B cell (primary cell): ENCODE data around the gene NR3C2. TPM values are rescaled to one million over a fixed set of nuclear protein-coding genes. Genes with fewer than 3 reads are reported as not detected.

Experiments used
- ATAC-seq: fragments of 200-7000 bp; cut with Tn5 transposase; one replicate; pipeline ENCODE4 v1.10.0; 2021; ENCODE audit warnings: low read depth, mild to moderate bottlenecking, moderate number of reproducible peaks, moderate library complexity
- CTCF ChIA-PET: fragments of 350-600 bp; sonication (Branson Sonifier 250); formaldehyde crosslinking; loops from one replicate; lab custom pipeline; 2021; ENCODE audit warnings: antibody characterized with exemption, inconsistent platforms; lab: Charles Lee
- POLR2A ChIA-PET: fragments of 350-600 bp; sonication (Branson Sonifier 250); formaldehyde crosslinking; loops from one replicate; lab custom pipeline; 2021; ENCODE audit warnings: antibody characterized with exemption; lab: Charles Lee
- DNase-seq: peaks from one replicate; pipeline ENCODE4 v3.0.0; 2013
- H2AFZ ChIP-seq: 2 replicates; pipeline ENCODE4 v1.6.1; 2012; ENCODE audit warnings: mild to moderate bottlenecking, low read depth, low read length; ENCODE audit not compliant: insufficient read depth, poor library complexity, severe bottlenecking
- H3K27ac ChIP-seq, 2 donors: 1 replicate in 1 of 2; 2 replicates in 1 of 2; pipeline ENCODE4 v1.5.1; 2012 to 2013; ENCODE audit warnings: low read length in 2 of 2, mild to moderate bottlenecking in 2 of 2, moderate library complexity in 1 of 2
- H3K27me3 ChIP-seq, 4 experiments: fragments of 200-600 bp in 1 of 4; sonication (generic) in 1 of 4; replicated peaks in 1 of 4; 1 replicate in 2 of 4; 2 replicates in 2 of 4; pipeline versions ENCODE4 v1.6.1 to v1.7.0; 2013 to 2016; ENCODE audit warnings: low read length in 3 of 4, mild to moderate bottlenecking in 2 of 4, mixed read lengths in 1 of 4, moderate library complexity in 1 of 4; ENCODE audit not compliant: insufficient read depth in 4 of 4, control insufficient read depth in 3 of 4; ENCODE audit errors: control extremely low read depth in 1 of 4
- H3K36me3 ChIP-seq, 2 experiments: replicated peaks in 1 of 2; 1 replicate in 1 of 2; 2 replicates in 1 of 2; pipeline versions ENCODE4 v1.6.1 to v1.7.1; 2013; ENCODE audit warnings: low read length in 1 of 2; ENCODE audit not compliant: insufficient read depth in 2 of 2, control insufficient read depth in 1 of 2; ENCODE audit errors: control extremely low read depth in 1 of 2, extremely low read depth in 1 of 2
- H3K4me1 ChIP-seq, 2 donors: fragments of 200-600 bp in 1 of 2; sonication (generic) in 1 of 2; 1 replicate in 1 of 2; 2 replicates in 1 of 2; pipeline versions ENCODE4 v1.5.1 to v1.6.1; 2013 to 2017; ENCODE audit warnings: low read length in 2 of 2; ENCODE audit not compliant: control insufficient read depth in 2 of 2, insufficient read depth in 2 of 2
- H3K4me2 ChIP-seq: replicated peaks from 2 replicates; pipeline ENCODE3; 2012; ENCODE audit warnings: mild to moderate bottlenecking, low read depth, low read length; ENCODE audit not compliant: poor library complexity, severe bottlenecking
- H3K4me3 ChIP-seq, 5 experiments: fragments of 200-600 bp in 1 of 5; sonication (generic) in 1 of 5; 1 replicate in 3 of 5; 2 replicates in 2 of 5; pipeline versions ENCODE4 v1.5.1 to v1.7.0; 2011 to 2016; ENCODE audit warnings: low read length in 4 of 5, mild to moderate bottlenecking in 4 of 5, low read depth in 2 of 5, control low read depth in 1 of 5, moderate library complexity in 1 of 5; ENCODE audit not compliant: insufficient read depth in 1 of 5; ENCODE audit errors: control extremely low read depth in 1 of 5, extremely low read depth in 1 of 5
- H3K79me2 ChIP-seq: fragments of 200-600 bp; sonication (generic); one replicate; pipeline ENCODE4 v1.6.0; 2016; ENCODE audit warnings: low read length; ENCODE audit not compliant: control insufficient read depth, insufficient read depth
- H3K9ac ChIP-seq: fragments of 200-600 bp; sonication (generic); 2 replicates; pipeline ENCODE4 v1.6.1; 2017; ENCODE audit warnings: mild to moderate bottlenecking, low read length, moderate library complexity
- H3K9me3 ChIP-seq, 3 donors: one replicate each; pipeline versions ENCODE4 v1.6.1 to v1.7.1; 2013; ENCODE audit warnings: low read length in 2 of 3; ENCODE audit not compliant: control insufficient read depth in 2 of 3, insufficient read depth in 1 of 3; ENCODE audit errors: control extremely low read depth in 1 of 3
- H4K20me1 ChIP-seq: 2 replicates; pipeline ENCODE4 v1.6.0; 2012; ENCODE audit warnings: mild to moderate bottlenecking, low read length; ENCODE audit not compliant: insufficient read depth, control insufficient read depth, poor library complexity, severe bottlenecking
- H3K27ac Mint-ChIP-seq: one replicate; pipeline ENCODE4 v1.8.0; 2021; ENCODE audit warnings: mixed read lengths
- H3K27me3 Mint-ChIP-seq: one replicate; pipeline ENCODE4 v1.8.0; 2021; ENCODE audit warnings: mixed read lengths
- H3K4me1 Mint-ChIP-seq: one replicate; pipeline ENCODE4 v1.8.0; 2021; ENCODE audit warnings: mixed read lengths
- H3K4me3 Mint-ChIP-seq: one replicate; pipeline ENCODE4 v1.8.0; 2021; ENCODE audit warnings: mixed read lengths
- H3K9me3 Mint-ChIP-seq: one replicate; pipeline ENCODE4 v1.8.0; 2022; ENCODE audit warnings: mixed read lengths; ENCODE audit not compliant: insufficient read depth
- EZH2 ChIP-seq: IDR thresholded peaks from 2 replicates; pipeline ENCODE4 v1.6.1; 2012; ENCODE audit warnings: borderline replicate concordance, low read depth, mild to moderate bottlenecking, moderate library complexity, low read length; ENCODE audit not compliant: insufficient read depth, poor library complexity, severe bottlenecking
- WGBS: methylation state at CpG from one replicate; pipeline ENCODE4 v1.1.5; 2013; ENCODE audit warnings: missing lambda C conversion rate; ENCODE audit not compliant: insufficient coverage; 5-methylcytosine and 5-hydroxymethylcytosine counted together
- intact Hi-C: fragments of 100-400 bp; cut with micrococcal nuclease; formaldehyde crosslinking; loops from one replicate; pipeline ENCODE4 v1.10.0; 2022
- polyA plus RNA-seq: library from polyadenylated mRNA; depleted of rRNA; stranded (reverse); fragments of >200 nt; gene quantifications from 2 replicates; pipeline ENCODE4 v1.2.3, GENCODE V29; 2012
- total RNA-seq, 2 donors: library from RNA; stranded (reverse); fragments of 120-200 nt in 1 of 2; gene quantifications; 1 replicate in 1 of 2; 2 replicates in 1 of 2; pipeline versions ENCODE4 v1.2.3 to v1.2.4, GENCODE V29; 2013 to 2022
- TF ChIP-seq, protein P1 (sequence below): fragments of 200-600 bp; IDR thresholded peaks from one replicate; pipeline ENCODE4 v1.8.0; 2022; ENCODE audit warnings: antibody characterized with exemption, mild to moderate bottlenecking

The NR3C2 gene
- total and polyA plus RNA-seq, 2 donors (not counting 1 experiment from before 2014, with no cell fraction given): 6.7 to 19.3 TPM

DNA sequence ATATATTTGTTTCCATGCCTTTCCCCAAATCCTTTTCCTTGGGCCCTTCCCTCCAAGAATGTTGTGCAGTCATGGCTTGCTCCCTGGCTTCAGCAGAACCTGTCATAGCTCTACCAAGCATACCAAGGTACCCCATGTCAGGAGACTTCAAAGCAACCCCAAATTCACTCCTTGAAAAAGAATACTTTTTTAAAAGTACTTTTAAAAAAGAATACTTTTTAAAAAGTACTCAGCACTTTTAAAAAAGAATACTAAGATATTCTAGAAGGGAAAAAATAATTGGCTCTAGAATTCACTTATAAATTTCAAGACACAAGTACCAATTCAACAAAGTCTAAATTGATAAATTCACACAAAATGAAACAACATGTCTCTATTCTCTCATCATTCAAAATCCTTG lies 76.0 kb downstream of the NR3C2 start:
- Histone ChIP-seq H3K4me1 (no peaks in the 10 kb centered on the region), H3K4me2 (no peak overlapping the region), H3K79me2 (no peaks in the 10 kb centered on the region), H3K27me3 (no peaks in the 10 kb centered on the region), H3K4me3 (no peak overlapping the region), H4K20me1 (no peaks in the 10 kb centered on the region), H3K9me3 (no peaks in the 10 kb centered on the region), H3K27ac (no peak overlapping the region), H2AFZ (no peak overlapping the region), H3K36me3 (no peaks in the 10 kb centered on the region), H3K9ac (no peak overlapping the region)
- no peak for TF ChIP-seq EZH2
- TF ChIP-seq, protein P1, sequence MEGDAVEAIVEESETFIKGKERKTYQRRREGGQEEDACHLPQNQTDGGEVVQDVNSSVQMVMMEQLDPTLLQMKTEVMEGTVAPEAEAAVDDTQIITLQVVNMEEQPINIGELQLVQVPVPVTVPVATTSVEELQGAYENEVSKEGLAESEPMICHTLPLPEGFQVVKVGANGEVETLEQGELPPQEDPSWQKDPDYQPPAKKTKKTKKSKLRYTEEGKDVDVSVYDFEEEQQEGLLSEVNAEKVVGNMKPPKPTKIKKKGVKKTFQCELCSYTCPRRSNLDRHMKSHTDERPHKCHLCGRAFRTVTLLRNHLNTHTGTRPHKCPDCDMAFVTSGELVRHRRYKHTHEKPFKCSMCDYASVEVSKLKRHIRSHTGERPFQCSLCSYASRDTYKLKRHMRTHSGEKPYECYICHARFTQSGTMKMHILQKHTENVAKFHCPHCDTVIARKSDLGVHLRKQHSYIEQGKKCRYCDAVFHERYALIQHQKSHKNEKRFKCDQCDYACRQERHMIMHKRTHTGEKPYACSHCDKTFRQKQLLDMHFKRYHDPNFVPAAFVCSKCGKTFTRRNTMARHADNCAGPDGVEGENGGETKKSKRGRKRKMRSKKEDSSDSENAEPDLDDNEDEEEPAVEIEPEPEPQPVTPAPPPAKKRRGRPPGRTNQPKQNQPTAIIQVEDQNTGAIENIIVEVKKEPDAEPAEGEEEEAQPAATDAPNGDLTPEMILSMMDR: no peak
- CTCF ChIA-PET: interaction anchor here (0.6 kb wide), 1 partner anchor 636 kb away, joined by 3 read pairs; no protein-coding TSS in a partner anchor
- H3K4me1 Mint-ChIP-seq: peaks cover 4% of the 10 kb centered on the region
- H3K4me3 Mint-ChIP-seq: no peak overlapping the region
- POLR2A ChIA-PET: no interaction called here
- DNase-seq (no peak), ATAC-seq (no peak)
- no peaks in the 10 kb centered on the region for H3K9me3 Mint-ChIP-seq
- H3K27ac Mint-ChIP-seq: no peak overlapping the region
- no peaks in the 10 kb centered on the region for H3K27me3 Mint-ChIP-seq
- intact Hi-C loops: no loop called here

DNA sequence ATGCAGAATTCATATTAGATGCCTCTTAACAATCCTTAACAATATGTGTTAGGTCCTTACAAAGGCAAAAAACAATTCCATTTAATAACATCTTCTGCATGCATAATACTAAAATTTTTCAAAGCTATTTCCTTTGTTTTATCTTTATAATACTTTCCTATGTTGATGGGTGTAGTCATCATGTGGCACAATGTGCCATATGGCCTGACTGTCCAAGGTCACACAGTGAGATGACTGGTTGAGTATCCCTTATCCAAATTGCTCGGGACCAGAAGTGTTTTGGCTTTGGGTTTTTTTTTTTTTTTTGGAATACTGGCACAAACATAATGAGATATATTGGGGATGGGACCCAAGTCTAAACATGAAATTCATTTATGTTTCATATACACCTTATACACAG lies 77.7 kb downstream of the NR3C2 start:
- intact Hi-C loops: no loop called here

More for the DNA sequence above, 77.7 kb downstream of the NR3C2 start:
- H3K4me3 Mint-ChIP-seq: no peak overlapping the region
- no peak for ATAC-seq
- H3K4me1 Mint-ChIP-seq: peaks cover 9% of the 10 kb centered on the region
- no peak overlapping the region for H3K27ac ChIP-seq
- H2AFZ ChIP-seq: no peak overlapping the region
- no peaks in the 10 kb centered on the region for H3K27me3 ChIP-seq
- TF ChIP-seq EZH2: no peak
- TF ChIP-seq, protein P1: no peak
- no peaks in the 10 kb centered on the region for H3K9me3 Mint-ChIP-seq
- H3K27me3 Mint-ChIP-seq: no peaks in the 10 kb centered on the region
- H3K4me3 ChIP-seq: no peak overlapping the region
- H3K9ac ChIP-seq: no peak overlapping the region
- ChIA-PET POLR2A (no interaction called here), CTCF (no interaction called here)
- no CpG with 5 or more reads among the region's 1 CpG for WGBS
- no peaks in the 10 kb centered on the region for H4K20me1 ChIP-seq
- no peaks in the 10 kb centered on the region for H3K36me3 ChIP-seq
- no peak overlapping the region for H3K27ac Mint-ChIP-seq
- H3K79me2 ChIP-seq: no peaks in the 10 kb centered on the region
- no peak for DNase-seq
- no peaks in the 10 kb centered on the region for H3K9me3 ChIP-seq
- H3K4me2 ChIP-seq: no peak overlapping the region
- H3K4me1 ChIP-seq: no peaks in the 10 kb centered on the region
